ENCODE data around the gene SGPP2.

- TF ChIP-seq CTCF (IDR thresholded peaks at IDR 0.05; ENCODE audit: low read length) (no peak), EZH2 (optimal IDR thresholded peaks at IDR 0.05; ENCODE audit: low read depth, low read length) (no peak), EZH2phosphoT487 (IDR thresholded peaks at IDR 0.05; ENCODE audit: low read length) (no peak)
These were observed 185.0 kb downstream of the SGPP2 start for GRCh38 chr2:222609381-222609780.
